GM19467 (cell line): ENCODE results near the gene PDE4D.

Source experiments
- ATAC-seq: cut with Tn5 transposase; IDR thresholded peaks from one replicate; pipeline ENCODE4 v1.9.1; 2021; ENCODE audit warnings: mild to moderate bottlenecking, moderate library complexity; ENCODE audit not compliant: unreplicated experiment

The PDE4D gene

DNA sequence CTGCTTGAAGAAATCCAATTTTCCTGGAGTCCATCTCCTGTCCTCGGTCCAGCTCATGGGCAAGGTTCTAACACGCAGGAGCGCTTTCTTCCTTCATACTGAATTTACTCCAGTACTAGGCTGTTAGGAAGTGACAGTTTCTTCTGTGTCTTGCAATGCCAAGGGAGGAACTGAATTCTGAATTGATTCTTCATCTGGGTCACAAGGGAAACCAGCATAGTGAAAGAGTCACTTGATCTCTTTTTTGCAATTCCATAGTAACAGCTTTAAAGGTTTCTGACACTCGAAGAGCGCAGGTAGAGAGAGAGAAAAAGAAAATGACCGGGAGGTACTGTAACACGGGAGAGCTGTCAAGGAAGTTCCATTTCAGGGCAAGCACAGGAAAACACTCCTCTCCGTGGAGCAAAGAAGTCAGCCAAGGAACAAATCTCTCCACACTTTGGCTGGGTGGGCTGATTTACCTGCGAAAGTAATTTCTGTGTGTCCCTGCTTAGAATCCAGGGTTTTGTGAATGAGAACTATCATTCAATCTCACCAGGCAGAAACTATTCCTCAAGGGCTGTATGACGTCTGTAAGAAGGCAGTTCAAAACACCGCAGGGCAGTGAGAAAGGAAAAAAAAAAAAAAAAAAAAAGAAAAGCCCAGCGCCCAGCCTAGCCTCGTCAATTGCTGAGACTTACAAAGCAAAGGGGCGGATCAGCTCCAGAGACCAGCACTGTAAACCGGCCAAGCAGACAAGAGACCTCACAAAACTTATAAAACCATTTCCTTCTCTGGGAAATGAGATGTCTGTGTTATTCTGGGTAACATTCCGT is 617.8 kb downstream of the PDE4D start:
- ATAC-seq = no peak

DNA sequence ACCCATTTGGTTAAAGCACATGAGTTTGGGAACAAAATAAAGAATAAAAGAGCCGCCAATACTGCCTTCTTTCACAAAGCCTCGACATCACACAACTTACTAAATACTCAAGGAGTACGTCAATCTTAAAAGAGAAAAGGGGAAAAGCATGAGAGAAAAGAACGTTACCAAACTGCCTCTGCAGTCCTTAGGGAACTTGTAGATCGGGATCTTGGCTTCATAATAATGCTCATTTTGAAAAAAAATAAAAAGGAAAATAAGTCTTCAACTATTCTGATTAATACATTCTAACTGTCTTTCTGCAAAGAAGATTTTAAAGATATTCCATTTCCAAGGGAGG is 618.4 kb downstream of the PDE4D start:
- no peak for ATAC-seq

DNA sequence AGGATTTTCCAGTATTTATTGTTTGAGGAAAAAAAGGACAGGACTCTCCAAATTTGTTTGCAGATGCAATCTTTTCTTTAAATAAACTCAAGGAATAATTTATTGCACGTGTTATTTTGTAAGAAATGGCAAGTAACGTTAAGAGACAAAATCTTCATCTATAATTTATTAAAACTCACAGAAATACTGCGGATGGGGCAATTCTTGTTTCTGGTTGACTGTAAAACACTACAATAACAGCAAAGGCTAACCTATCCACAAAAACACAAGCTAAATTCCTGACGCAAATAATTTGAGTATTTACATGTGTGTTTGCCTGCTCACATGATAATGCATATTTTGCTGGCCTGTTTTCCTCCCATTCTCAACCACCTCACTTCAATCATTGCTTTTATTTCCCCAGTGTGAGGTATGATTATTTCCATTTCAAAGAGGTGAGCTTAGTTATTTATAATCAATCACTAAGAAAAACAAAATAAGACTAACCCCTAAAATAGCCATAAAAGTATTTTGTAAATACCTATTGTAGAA is 619.4 kb downstream of the PDE4D start:
- no peak for ATAC-seq

GRCh38 chr5:59272809-59273427 is 620.6 kb downstream of the PDE4D start:
- ATAC-seq = no peak

GRCh38 chr5:59268756-59269415 is 624.6 kb downstream of the PDE4D start:
- no peak for ATAC-seq

DNA sequence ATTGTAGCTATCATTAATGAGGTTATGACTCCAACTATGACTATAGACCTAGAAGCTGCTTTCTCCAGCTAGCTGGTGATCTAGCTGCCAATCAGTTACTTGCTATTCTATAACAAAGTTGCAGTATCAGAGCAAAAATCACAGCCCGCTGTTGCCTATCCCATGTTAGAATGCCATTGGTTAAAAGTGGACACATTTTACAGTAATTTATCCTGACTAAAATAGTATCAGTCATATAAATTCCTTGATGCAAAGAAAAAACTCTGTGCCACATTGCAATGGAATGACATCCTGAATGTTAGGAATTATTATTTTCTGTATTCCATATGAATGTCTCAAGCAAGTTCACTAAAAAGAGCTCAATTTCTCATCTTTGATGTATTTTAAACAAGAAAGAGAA is 626.5 kb downstream of the PDE4D start:
- ATAC-seq = no peak

DNA sequence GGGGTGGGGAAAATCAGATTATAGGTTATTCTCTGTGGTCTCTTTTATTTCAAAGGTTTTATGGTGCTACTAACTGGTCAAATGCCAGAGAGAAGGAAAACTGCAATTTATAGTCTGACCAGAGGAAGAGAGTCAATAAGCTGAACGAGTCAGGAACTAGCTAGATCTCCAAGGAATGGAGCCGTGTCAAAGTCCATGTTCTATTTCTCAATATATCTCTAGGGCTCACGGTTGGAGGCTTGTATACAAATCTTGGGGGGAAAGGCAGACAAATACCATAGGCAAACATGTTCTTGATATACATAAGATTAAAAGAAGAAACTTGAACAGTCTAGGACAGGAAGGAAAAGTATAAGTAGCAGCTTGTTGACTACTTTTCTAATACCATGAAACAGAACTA is 627.1 kb downstream of the PDE4D start:
- ATAC-seq = no peak

DNA sequence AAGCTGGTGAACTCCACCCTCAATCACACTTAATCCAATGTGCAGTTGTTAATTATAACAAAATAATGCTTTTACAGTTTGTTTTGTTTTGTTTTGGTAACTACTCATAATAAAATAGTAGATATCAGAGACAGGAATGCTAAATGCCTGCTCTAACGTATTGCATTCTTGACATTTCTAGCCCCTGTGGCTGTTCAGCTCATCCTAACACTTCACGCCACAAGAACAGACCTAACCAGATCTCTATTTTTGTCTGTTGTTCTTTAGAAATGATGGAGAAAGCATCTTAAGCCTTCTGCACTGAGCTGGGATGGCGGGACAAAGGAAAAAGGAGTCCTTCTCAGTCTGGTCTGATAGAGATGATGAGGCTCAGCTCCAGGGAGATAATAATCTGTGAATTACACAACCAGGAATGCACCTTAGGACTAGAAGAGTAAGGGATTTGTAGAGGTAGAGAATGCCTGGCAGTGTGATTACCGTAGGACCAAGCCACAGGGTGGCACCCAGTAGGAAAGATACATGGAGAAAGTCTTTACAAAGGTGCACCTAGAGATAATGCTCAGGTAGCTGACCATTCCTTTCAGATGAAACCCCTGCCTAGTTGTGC is 628.8 kb downstream of the PDE4D start:
- no peak for ATAC-seq

DNA sequence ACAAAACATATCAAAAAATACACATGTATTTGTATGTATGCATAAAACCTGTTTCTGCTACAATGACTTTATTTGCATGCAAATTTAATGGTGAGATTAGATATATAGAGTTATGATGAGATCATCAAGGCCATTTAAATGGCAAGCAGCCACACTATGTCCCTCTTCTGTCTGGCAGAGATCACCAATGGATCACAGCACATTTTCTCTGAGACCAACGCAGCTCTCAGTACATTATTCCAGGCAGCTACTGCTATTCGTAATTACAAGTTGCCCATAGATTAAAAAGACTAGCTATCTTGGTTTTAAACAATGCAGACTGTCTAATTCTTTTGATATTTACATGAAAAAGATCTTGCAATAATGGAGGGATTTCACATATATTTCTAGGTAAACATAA is 629.5 kb downstream of the PDE4D start:
- no peak for ATAC-seq

DNA sequence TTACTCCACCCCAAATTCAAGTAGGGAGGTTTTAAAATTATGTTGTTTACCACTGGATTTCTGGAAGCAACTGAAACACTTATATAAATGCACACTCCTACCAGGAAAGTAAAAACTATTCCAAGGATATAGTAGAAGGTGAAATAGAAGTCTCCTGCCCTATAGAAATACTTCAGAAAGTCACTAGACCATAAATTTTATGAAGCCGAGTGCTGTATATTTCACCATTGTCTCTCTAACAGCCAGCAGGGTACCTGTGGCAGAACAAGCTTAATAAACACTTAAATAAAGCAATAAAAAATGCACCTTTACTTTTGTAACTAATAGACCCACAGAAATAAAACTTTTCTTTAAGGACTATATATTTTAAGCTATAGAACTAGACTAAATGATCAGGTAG is 631.6 kb downstream of the PDE4D start:
- ATAC-seq = no peak

GRCh38 chr5:59260973-59261372 is 632.6 kb downstream of the PDE4D start:
- ATAC-seq = no peak

DNA sequence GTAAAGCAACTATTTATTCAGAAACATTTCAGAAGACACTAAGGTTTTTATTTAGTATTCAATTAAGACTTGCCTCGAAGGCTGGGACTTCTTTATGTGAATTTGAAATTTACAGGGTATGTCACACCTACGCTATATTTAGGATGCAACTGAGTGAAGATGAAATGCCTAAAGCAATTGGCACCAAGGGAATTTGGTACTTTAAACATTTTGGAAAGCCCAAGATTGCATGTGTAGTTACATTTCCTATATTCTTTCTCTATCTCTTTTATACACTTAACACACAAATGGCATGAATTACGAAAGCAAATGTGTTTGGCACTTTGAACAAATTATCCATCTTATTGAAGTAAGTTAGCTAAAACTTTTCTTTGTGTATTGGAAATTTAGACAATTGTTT is 633.3 kb downstream of the PDE4D start:
- no peak for ATAC-seq

DNA sequence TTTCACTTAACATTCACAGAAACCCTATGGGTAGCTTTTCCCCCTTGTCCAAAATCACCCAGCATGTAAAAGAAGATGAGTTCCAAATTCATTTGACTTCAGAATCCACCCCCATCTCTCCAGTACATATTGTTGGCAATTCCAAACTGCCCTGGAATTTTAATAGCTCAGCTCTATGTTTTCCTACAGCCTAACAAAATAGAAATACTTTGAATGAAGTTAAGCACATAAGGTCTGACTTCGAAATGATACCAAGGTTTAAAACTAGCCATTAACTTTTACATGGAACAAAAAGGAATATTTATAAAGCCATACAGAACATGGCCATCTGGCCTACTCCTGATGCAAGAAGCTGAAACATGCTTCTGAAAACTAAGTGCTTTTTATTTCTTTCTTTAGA is 634.3 kb downstream of the PDE4D start:
- no peak for ATAC-seq

GRCh38 chr5:59257488-59258400 is 635.8 kb downstream of the PDE4D start:
- no peak for ATAC-seq

GRCh38 chr5:59256331-59256730 is 637.2 kb downstream of the PDE4D start:
- ATAC-seq = no peak

GRCh38 chr5:59254055-59254687 is 639.4 kb downstream of the PDE4D start:
- ATAC-seq = no peak

GRCh38 chr5:59253625-59254024 is 639.9 kb downstream of the PDE4D start:
- no peak for ATAC-seq

- no peak for ATAC-seq
These were observed 641.9 kb downstream of the PDE4D start for GRCh38 chr5:59251627-59252026.

DNA sequence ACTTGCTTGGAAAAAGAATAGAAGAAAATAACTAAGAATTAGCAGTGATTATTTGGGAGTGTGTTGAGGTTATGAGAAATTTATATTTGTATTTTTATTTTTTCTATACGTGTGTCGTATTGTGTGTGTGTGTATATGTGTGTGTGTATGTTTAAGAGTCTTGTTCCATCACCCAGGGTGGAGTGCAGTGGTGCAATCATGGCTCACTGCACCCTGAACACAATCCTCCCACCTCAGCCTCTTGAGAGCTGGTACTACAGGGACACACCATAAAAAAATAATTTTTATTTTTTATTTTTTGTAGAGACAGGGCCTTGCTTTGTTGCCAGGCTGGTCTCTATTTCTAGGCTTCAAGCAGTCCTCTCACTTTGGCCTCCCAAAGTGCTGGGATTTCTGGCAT is 643.8 kb downstream of the PDE4D start:
- no peak for ATAC-seq

- ATAC-seq = no peak
These were observed 644.4 kb downstream of the PDE4D start for GRCh38 chr5:59249160-59249559.
